Keratinocyte (primary cell): ENCODE measurements around the gene ALCAM. TPM values are rescaled to one million over a fixed set of nuclear protein-coding genes. Genes with fewer than 3 reads are reported as not detected.

Source experiments
- DNase-seq: peaks from one replicate; pipeline ENCODE4 v3.0.0-alpha.2; 2011; ENCODE audit warnings: low read depth, missing footprints, low spot score
- FAIRE-seq: peaks from 2 replicates; lab custom pipeline; 2011; peaks lifted over from hg19 to GRCh38; lab: Jason Lieb, UNC
- H2AFZ ChIP-seq: 2 replicates; pipeline ENCODE4 v1.6.0; 2012; ENCODE audit warnings: low read length, control low read depth, inconsistent platforms; ENCODE audit not compliant: control insufficient read depth
- H3K27ac ChIP-seq: 2 replicates; pipeline ENCODE4 v1.5.1; 2011; ENCODE audit warnings: low read length; ENCODE audit not compliant: control insufficient read depth, insufficient read depth
- H3K27me3 ChIP-seq: 3 replicates; pipeline ENCODE4 v1.6.0; 2011; ENCODE audit warnings: low read length; ENCODE audit not compliant: control insufficient read depth, insufficient read depth; ENCODE audit errors: extremely low read depth
- H3K36me3 ChIP-seq, 2 experiments: 2 replicates in 1 of 2; 3 replicates in 1 of 2; pipeline ENCODE4 v1.5.1; 2011; ENCODE audit warnings: low read length in 2 of 2, mild to moderate bottlenecking in 1 of 2; ENCODE audit not compliant: control insufficient read depth in 2 of 2, insufficient read depth in 2 of 2; ENCODE audit errors: extremely low read depth in 1 of 2
- H3K4me1 ChIP-seq: 3 replicates; pipeline ENCODE4 v1.5.1; 2011; ENCODE audit warnings: low read length; ENCODE audit not compliant: control insufficient read depth, insufficient read depth; ENCODE audit errors: extremely low read depth
- H3K4me2 ChIP-seq: 3 replicates; pipeline ENCODE4 v1.6.0; 2011; ENCODE audit warnings: low read depth, low read length; ENCODE audit not compliant: control insufficient read depth, insufficient read depth; ENCODE audit errors: extremely low read depth
- H3K4me3 ChIP-seq, 3 experiments: fragments of 200-600 bp in 1 of 3; sonication (generic) in 1 of 3; 2 replicates in 2 of 3; 3 replicates in 1 of 3; pipeline ENCODE4 v1.5.1; 2011 to 2016; ENCODE audit warnings: low read length in 3 of 3, mild to moderate bottlenecking in 3 of 3, control low read depth in 2 of 3, inconsistent platforms in 1 of 3, low read depth in 1 of 3, mixed read lengths in 1 of 3, mixed run types in 1 of 3, moderate library complexity in 1 of 3; ENCODE audit not compliant: control insufficient read depth in 2 of 3, insufficient read depth in 2 of 3; ENCODE audit errors: extremely low read depth in 1 of 3
- H3K79me2 ChIP-seq: 2 replicates; pipeline ENCODE4 v1.6.0; 2012; ENCODE audit warnings: low read length; ENCODE audit not compliant: control insufficient read depth, insufficient read depth
- H3K9ac ChIP-seq: 3 replicates; pipeline ENCODE4 v1.6.0; 2011; ENCODE audit warnings: low read length; ENCODE audit not compliant: control insufficient read depth, insufficient read depth; ENCODE audit errors: extremely low read depth
- H3K9me1 ChIP-seq: 3 replicates; pipeline ENCODE4 v1.6.0; 2011; ENCODE audit warnings: low read length; ENCODE audit not compliant: control insufficient read depth, insufficient read depth; ENCODE audit errors: extremely low read depth
- H3K9me3 ChIP-seq: 2 replicates; pipeline ENCODE4 v1.5.1; 2012; ENCODE audit warnings: low read depth, low read length; ENCODE audit not compliant: control insufficient read depth
- H4K20me1 ChIP-seq: 3 replicates; pipeline ENCODE4 v1.6.0; 2011; ENCODE audit warnings: low read length; ENCODE audit not compliant: control insufficient read depth, insufficient read depth; ENCODE audit errors: extremely low read depth
- EZH2 ChIP-seq: IDR thresholded peaks from one replicate; pipeline ENCODE4 v1.6.1; 2012; ENCODE audit warnings: inconsistent platforms, mild to moderate bottlenecking, low read length, moderate library complexity
- dilution Hi-C: fragments of 300-500 bp; cut with MboI; formaldehyde crosslinking; loops from one replicate; pipeline ENCODE4 v1.7.0; 2020; ENCODE audit warnings: low sequenced_read_pairs; ENCODE audit not compliant: extremely low pct_ligation_motif_present
- polyA plus RNA-seq, 5 experiments: library from polyadenylated mRNA; depleted of rRNA in 3 of 5; stranded (reverse) in 3 of 5; stranded (forward) in 1 of 5; unstranded in 1 of 5; fragments of >200 nt; gene quantifications; 1 replicate in 1 of 5; 2 replicates in 3 of 5; 3 replicates in 1 of 5; pipeline versions ENCODE4 v1.2.1 to v1.2.3, GENCODE V29; 2011 to 2012; ENCODE audit warnings: missing spikeins in 2 of 5, low read depth in 1 of 5, low replicate concordance in 1 of 5
- TF ChIP-seq, protein P1 (sequence below), 3 experiments: IDR thresholded peaks in 1 of 3; conservative IDR thresholded peaks in 1 of 3; optimal IDR thresholded peaks in 1 of 3; 2 replicates in 2 of 3; 3 replicates in 1 of 3; pipeline versions ENCODE3 to v1.5.1; 2011; ENCODE audit warnings: low read length in 3 of 3, mild to moderate bottlenecking in 3 of 3, moderate library complexity in 2 of 3, control low read depth in 1 of 3, inconsistent platforms in 1 of 3; ENCODE audit not compliant: insufficient read depth in 2 of 3; ENCODE audit errors: extremely low read depth in 1 of 3

The ALCAM gene
- polyA plus RNA-seq, 1 donor (not counting 4 experiments of a cell fraction or from before 2014, with no cell fraction given): 71.3 TPM

GRCh38 chr3:105502333-105502732, 135.6 kb downstream of the ALCAM start:
- FAIRE-seq (no peak), DNase-seq (no peak)
- Histone ChIP-seq H3K79me2 (peaks cover 5% of the 10 kb centered on the region), H3K27me3 (no peaks in the 10 kb centered on the region), H3K4me2 (no peak overlapping the region), H3K9ac (no peak overlapping the region), H2AFZ (no peak overlapping the region), H3K36me3 (peaks cover 0 to 2% of the 10 kb centered on the region in 2 experiments), H3K4me1 (no peaks in the 10 kb centered on the region), H4K20me1 (no peaks in the 10 kb centered on the region), H3K4me3 (no peak overlapping the region), H3K9me3 (no peaks in the 10 kb centered on the region), H3K9me1 (no peaks in the 10 kb centered on the region), H3K27ac (no peak overlapping the region)
- dilution Hi-C loops: no loop called here
- TF ChIP-seq, protein P1, sequence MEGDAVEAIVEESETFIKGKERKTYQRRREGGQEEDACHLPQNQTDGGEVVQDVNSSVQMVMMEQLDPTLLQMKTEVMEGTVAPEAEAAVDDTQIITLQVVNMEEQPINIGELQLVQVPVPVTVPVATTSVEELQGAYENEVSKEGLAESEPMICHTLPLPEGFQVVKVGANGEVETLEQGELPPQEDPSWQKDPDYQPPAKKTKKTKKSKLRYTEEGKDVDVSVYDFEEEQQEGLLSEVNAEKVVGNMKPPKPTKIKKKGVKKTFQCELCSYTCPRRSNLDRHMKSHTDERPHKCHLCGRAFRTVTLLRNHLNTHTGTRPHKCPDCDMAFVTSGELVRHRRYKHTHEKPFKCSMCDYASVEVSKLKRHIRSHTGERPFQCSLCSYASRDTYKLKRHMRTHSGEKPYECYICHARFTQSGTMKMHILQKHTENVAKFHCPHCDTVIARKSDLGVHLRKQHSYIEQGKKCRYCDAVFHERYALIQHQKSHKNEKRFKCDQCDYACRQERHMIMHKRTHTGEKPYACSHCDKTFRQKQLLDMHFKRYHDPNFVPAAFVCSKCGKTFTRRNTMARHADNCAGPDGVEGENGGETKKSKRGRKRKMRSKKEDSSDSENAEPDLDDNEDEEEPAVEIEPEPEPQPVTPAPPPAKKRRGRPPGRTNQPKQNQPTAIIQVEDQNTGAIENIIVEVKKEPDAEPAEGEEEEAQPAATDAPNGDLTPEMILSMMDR (optimal IDR thresholded peaks at IDR 0.05 in 1 of 3, IDR thresholded peaks at IDR 0.05 in 1 of 3, conservative IDR thresholded peaks at IDR 0.05 in 1 of 3; ENCODE audit: extremely low read depth in 1 of 3, insufficient read depth in 2 of 3, low read length in 3 of 3): no peak
- no peak for TF ChIP-seq EZH2

- Histone ChIP-seq H4K20me1 (no peaks in the 10 kb centered on the region), H3K9me1 (no peaks in the 10 kb centered on the region), H3K36me3 (peaks cover 0 to 2% of the 10 kb centered on the region in 2 experiments), H3K27me3 (no peaks in the 10 kb centered on the region), H3K4me2 (no peak overlapping the region), H3K27ac (no peak overlapping the region), H3K4me1 (no peaks in the 10 kb centered on the region), H3K4me3 (no peak overlapping the region), H3K9ac (no peak overlapping the region), H3K9me3 (no peaks in the 10 kb centered on the region), H3K79me2 (peaks cover 8% of the 10 kb centered on the region), H2AFZ (no peak overlapping the region)
- no peak for DNase-seq
- dilution Hi-C loops: no loop called here
- no peak for FAIRE-seq
- no peak for TF ChIP-seq EZH2
- TF ChIP-seq, protein P1 (optimal IDR thresholded peaks at IDR 0.05 in 1 of 3, IDR thresholded peaks at IDR 0.05 in 1 of 3, conservative IDR thresholded peaks at IDR 0.05 in 1 of 3; ENCODE audit: extremely low read depth in 1 of 3, insufficient read depth in 2 of 3, low read length in 3 of 3): no peak
These were observed 136.5 kb downstream of the ALCAM start for GRCh38 chr3:105503191-105503593.
